ENCODE measurements around the gene AKAP8. TPM values are rescaled to one million over a fixed set of nuclear protein-coding genes. Genes with fewer than 3 reads are reported as not detected.
"Not testable (repeated sequence)": the region's sequence is repeated elsewhere in the genome, so short reads cannot be mapped to it uniquely, and the experiment has no call there.

Gene AKAP8
- total RNA-seq, 2 donors from 2014 or later, result 48.5 to 62.5 TPM

DNA sequence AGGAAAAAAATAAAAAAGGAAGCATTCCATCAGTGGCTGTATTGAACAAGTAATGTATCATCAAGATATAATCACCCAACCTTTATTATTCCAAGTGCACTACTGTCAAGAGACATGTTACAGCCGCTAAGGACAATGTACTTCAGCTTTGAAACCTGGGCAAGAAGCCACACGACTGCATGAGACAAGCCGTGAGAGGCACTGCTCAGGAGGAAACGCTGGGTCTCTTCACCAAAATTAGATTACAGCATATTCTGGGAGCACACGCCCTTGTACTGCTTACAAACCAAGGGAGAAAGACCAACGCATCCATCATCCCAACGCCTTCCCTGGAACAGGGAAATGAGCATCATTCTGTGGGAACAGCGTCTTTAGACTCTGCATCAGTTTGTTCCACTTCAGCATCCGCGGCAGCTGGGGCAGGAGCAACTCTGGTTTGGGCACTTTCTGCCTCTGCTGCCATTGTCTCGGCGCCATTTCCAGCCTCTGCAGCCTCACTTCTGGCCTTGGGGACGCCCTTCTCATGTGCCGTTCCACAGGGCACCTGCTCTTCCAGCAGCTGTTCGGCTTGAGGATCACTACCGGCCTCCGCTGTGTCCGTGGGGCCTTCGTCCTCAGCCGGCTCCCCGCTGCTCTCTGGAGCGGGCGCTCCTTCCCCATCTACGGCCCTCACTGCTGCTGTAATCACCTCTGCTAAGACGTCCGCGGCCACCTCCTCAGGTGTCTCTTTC, 24.9 kb downstream of the AKAP8 start:
- no peaks in the 10 kb centered on the region for H3K27me3 Mint-ChIP-seq
- H3K36me3 Mint-ChIP-seq (ENCODE audit: low read depth), result peaks cover 83% of the 10 kb centered on the region
- ATAC-seq (replicated peaks), result no peak
- no peaks in the 10 kb centered on the region for H3K4me1 Mint-ChIP-seq
- H3K4me3 Mint-ChIP-seq, result no peak overlapping the region
- no peak overlapping the region for H3K27ac Mint-ChIP-seq
- no peaks in the 10 kb centered on the region for H3K9me3 Mint-ChIP-seq

GRCh38 chr19:15353908-15354307, 25.7 kb downstream of the AKAP8 start:
- Mint-ChIP-seq H3K4me1 (no peaks in the 10 kb centered on the region), H3K27ac (no peak overlapping the region), H3K36me3 (ENCODE audit: low read depth) (peaks cover 75% of the 10 kb centered on the region), H3K27me3 (no peaks in the 10 kb centered on the region), H3K9me3 (no peaks in the 10 kb centered on the region), H3K4me3 (no peak overlapping the region)
- ATAC-seq (replicated peaks), result no peak

DNA sequence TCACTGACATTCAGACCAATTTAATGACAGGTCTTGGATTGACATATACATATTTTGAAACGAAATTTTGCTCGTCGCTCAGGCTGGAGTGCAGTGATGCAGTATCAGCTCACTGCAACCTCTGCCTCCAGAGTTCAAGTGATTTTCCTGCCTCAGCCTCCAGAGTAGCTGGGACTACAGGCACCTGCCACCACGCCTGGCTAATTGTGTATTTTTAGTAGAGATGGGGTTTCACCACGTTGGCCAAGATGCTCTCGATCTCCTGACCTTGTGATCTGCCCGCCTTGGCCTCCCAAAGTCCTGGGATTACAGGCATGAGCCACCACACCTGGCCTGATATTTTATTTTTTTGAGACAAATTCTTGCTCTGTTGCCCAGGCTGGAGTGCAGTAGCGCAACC, 27.1 kb downstream of the AKAP8 start:
- H3K4me1 Mint-ChIP-seq; H3K27ac Mint-ChIP-seq; H3K27me3 Mint-ChIP-seq; H3K4me3 Mint-ChIP-seq; H3K9me3 Mint-ChIP-seq; ATAC-seq (replicated peaks): not testable (repeated sequence)
- H3K36me3 Mint-ChIP-seq (ENCODE audit: low read depth), result peaks cover 61% of the 10 kb centered on the region

DNA sequence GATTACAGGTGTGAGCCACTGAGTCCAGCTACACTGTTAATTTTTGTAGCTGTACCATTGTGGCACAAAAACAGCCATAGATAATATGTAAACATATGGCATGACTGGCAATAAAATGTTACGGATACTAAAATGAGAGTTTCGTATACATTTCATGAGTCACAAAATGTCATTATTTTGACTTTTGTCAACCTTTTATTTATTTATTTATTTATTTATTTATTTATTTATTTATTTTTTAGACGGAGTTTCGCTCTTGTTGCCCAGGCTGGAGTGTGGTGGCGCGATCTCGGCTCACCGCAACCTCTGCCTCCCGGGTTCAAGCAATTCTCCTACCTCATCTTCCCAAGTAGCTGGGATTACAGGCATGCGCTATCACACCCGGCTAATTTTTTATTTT, 38.3 kb downstream of the AKAP8 start:
- H3K9me3 Mint-ChIP-seq; ATAC-seq (replicated peaks); H3K4me1 Mint-ChIP-seq; H3K27ac Mint-ChIP-seq; H3K4me3 Mint-ChIP-seq; H3K27me3 Mint-ChIP-seq: not testable (repeated sequence)
- peaks cover 43% of the 10 kb centered on the region for H3K36me3 Mint-ChIP-seq (ENCODE audit: low read depth)

DNA sequence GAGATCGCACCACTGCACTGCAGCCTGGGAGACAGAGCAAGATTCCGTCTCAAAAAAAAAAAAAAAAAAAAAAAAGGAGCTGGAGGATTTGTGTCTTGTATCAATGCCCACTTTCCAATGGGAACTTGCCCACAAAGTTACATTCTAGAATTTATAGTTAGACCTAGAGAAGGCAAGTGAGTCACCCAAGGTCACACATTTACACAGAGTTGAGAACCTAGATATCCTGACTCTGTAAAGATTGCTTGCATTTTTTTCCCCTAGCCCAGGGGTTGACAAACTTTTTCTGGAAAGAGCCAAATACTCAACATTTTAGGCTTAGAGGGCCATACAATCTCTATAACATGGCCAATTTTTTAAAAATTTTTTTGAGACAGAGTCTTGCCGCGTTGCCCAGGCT, 39.5 kb downstream of the AKAP8 start:
- Mint-ChIP-seq H3K36me3 (ENCODE audit: low read depth) (peaks cover 34% of the 10 kb centered on the region), H3K27ac (no peak overlapping the region), H3K4me3 (no peak overlapping the region), H3K27me3 (no peaks in the 10 kb centered on the region), H3K9me3 (no peaks in the 10 kb centered on the region), H3K4me1 (no peaks in the 10 kb centered on the region)
- no peak for ATAC-seq (replicated peaks)

DNA sequence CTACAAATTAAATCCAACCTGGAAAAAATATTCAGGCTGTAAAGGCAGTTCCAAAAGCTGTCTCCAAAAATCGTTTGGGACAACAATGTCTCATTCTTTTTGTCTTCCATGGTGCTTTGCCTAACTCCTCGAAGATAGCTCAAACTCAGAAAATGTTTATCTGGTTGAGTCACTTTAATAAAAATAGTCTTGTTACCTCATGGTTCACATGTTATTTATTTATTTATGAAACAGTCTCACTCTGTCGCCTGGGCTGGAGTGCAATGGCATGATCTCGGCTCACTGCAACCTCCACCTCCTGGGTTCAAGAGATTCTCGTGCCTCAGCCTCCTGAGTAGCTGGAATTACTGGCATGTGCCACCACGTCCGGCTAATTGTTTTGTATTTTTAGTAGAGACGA, 42.4 kb downstream of the AKAP8 start:
- H3K27me3 Mint-ChIP-seq, result no peaks in the 10 kb centered on the region
- peaks cover 26% of the 10 kb centered on the region for H3K36me3 Mint-ChIP-seq (ENCODE audit: low read depth)
- H3K9me3 Mint-ChIP-seq, result no peaks in the 10 kb centered on the region
- no peak overlapping the region for H3K4me3 Mint-ChIP-seq
- H3K27ac Mint-ChIP-seq, result no peak overlapping the region
- peaks cover 5% of the 10 kb centered on the region for H3K4me1 Mint-ChIP-seq
- ATAC-seq (replicated peaks), result no peak

DNA sequence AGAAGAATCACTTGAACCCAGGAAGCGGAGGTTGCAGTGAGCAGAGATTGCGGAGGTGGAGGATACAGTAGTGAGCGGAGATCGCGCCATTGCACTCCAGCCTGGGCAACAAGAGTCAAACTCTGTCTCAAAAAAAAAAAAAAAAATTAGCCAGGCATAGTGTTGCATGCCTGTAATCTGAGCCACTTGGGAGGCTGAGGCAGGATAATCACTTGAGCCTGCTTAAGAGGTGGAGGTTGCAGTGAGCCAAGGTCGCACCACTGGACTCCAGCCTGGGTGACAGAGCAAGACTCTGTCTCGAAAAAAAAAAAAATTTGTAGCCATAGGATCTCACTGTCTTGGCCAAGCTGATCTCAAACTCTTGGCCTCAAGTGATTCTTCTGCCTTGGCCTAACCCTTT, 43.6 kb downstream of the AKAP8 start:
- H3K4me3 Mint-ChIP-seq; H3K27me3 Mint-ChIP-seq; H3K27ac Mint-ChIP-seq; H3K9me3 Mint-ChIP-seq; ATAC-seq (replicated peaks); H3K4me1 Mint-ChIP-seq: not testable (repeated sequence)
- H3K36me3 Mint-ChIP-seq (ENCODE audit: low read depth), result peaks cover 30% of the 10 kb centered on the region

DNA sequence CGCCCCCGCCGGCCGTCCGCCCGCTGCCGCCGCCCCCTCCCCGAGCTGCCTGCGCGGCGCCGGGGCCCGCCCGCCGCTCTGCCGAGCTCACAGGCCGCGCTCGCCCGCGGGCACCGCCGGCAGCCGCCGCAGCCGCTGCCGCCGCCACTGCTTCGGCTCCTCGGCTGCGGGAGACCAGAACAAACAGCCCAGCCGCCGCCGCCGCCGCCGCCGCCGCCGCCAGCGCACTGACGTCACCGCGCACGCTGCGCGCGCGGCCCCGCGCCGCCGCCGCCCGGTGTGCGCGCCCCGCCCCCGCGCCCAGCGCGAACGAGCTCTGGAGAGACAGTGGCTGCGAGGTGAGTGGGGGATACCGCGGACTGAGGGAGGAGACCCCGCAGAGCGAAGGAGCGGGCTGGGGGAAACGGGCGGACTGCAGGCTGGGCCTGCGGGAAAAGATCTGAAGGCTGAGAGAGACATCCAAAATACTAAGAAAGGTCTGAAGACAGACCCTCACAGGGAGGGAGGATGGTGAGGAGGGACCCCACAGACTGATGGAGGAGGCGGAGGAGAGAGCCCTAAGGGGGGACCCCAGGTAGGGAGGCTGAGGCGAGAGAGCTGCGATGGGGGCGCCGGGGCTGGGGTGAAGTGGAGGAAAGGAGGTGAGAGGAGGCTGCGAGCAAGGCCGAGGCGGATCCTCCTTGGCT, 47.1 kb downstream of the AKAP8 start, which contains the start of gene BRD4:
Gene BRD4, minus strand, starts transcription at position 229 of the 686 bp plus-strand sequence. CDS start 59,440 bp downstream, outside the sequence.
- peaks cover 14% of the 10 kb centered on the region for H3K4me1 Mint-ChIP-seq
- no peaks in the 10 kb centered on the region for H3K27me3 Mint-ChIP-seq
- H3K4me3 Mint-ChIP-seq, result peak within 1 kb of the TSS; percentile 91
- peaks cover 51% of the 10 kb centered on the region for H3K36me3 Mint-ChIP-seq (ENCODE audit: low read depth)
- H3K9me3 Mint-ChIP-seq, result no peaks in the 10 kb centered on the region
- H3K27ac Mint-ChIP-seq, result peak within 1 kb of the TSS; percentile 98
- ATAC-seq (replicated peaks), result peak; percentile 73

- peaks cover 22% of the 10 kb centered on the region for H3K4me1 Mint-ChIP-seq
- no peaks in the 10 kb centered on the region for H3K27me3 Mint-ChIP-seq
- H3K9me3 Mint-ChIP-seq, result no peaks in the 10 kb centered on the region
- peak overlapping the region; percentile 82 for H3K4me3 Mint-ChIP-seq
- peak overlapping the region; percentile 94 for H3K27ac Mint-ChIP-seq
- peaks cover 46% of the 10 kb centered on the region for H3K36me3 Mint-ChIP-seq (ENCODE audit: low read depth)
- ATAC-seq (replicated peaks), result peak; percentile 54
Observed at GRCh38 chr19:15331419-15332310, 47.9 kb downstream of the AKAP8 start.

DNA sequence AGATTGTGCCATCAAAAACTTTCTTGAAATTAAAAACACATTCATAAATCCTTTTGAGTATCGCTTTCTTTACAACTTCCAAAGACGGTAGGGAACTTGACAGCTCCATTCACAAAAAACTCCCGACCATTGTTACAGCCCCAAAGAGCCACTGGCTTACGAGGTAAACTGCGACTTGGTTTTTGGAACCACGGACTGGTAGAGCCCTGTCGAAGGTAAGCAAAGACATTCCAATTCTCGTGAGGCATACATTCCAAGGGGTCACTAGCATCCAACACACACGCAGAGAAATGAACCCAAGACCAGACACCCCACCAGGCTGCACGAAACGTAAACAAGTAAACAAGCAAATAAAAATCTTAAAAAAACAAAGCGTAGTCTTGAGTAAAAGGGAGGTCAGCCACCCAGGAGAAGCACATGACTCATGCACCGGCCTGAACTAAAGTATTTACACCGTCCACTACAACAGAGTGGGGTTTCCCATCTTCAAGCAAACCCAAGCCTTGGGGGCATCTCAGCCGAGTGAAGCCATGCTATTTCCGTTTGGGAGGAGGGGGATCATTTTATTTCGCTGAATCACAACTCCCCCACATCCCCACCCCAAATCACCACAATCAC, 48.7 kb downstream of the AKAP8 start:
- Mint-ChIP-seq H3K27ac (peak overlapping the region; percentile 94), H3K4me1 (peaks cover 24% of the 10 kb centered on the region), H3K36me3 (ENCODE audit: low read depth) (peaks cover 39% of the 10 kb centered on the region), H3K4me3 (peak overlapping the region; percentile 82), H3K9me3 (no peaks in the 10 kb centered on the region), H3K27me3 (no peaks in the 10 kb centered on the region)
- peak; percentile 17 for ATAC-seq (replicated peaks)

- Mint-ChIP-seq H3K36me3 (ENCODE audit: low read depth) (peaks cover 49% of the 10 kb centered on the region), H3K27ac (no peak overlapping the region), H3K4me3 (peak overlapping the region; percentile 82), H3K27me3 (no peaks in the 10 kb centered on the region), H3K9me3 (no peaks in the 10 kb centered on the region), H3K4me1 (peaks cover 37% of the 10 kb centered on the region)
- no peak for ATAC-seq (replicated peaks)
Observed at GRCh38 chr19:15328312-15328711, 51.3 kb downstream of the AKAP8 start.

GRCh38 chr19:15324791-15325519, 54.6 kb downstream of the AKAP8 start:
- Mint-ChIP-seq H3K36me3 (ENCODE audit: low read depth) (peaks cover 33% of the 10 kb centered on the region), H3K4me1 (peaks cover 63% of the 10 kb centered on the region), H3K9me3 (no peaks in the 10 kb centered on the region), H3K27ac (peak overlapping the region; percentile 28), H3K4me3 (peak overlapping the region; percentile 61), H3K27me3 (no peaks in the 10 kb centered on the region)
- peak; percentile 18 for ATAC-seq (replicated peaks)

DNA sequence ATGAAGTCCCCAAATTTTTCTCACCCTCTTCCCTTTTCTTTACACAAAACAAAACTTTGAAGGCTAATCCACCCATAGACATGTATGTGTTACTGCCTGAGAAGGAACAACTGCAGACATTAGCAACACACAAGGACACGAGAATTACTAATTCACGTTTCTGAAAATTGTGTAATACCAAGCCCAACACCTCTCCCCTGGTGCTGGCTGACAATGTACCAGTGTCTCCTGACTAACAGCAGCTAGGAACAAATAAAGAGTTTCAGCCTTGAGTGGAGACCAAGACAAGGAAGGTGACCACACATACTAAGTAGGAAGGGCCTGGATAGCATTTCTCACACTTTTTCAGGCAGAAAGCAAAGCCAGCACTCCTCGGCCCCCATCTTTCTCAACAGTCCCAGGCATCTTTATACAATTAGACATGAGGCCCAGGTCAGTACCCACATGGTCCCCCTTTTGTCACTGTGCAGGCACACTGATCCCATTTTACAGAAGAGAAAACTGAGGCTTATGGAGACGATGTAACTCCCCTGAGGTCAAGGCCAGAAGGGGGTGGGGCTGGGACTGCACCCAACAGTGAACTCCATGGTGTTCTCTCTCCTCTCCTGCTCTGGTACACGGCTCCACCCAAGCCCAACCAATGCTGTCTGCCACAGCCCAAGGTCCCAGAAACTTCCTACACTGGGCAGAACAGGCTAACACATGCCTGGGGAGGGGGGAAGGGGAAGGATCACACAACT, 55.9 kb downstream of the AKAP8 start:
- Mint-ChIP-seq H3K4me1 (peaks cover 63% of the 10 kb centered on the region), H3K4me3 (peak overlapping the region; percentile 61), H3K9me3 (no peaks in the 10 kb centered on the region), H3K27ac (peak overlapping the region; percentile 80), H3K27me3 (no peaks in the 10 kb centered on the region), H3K36me3 (ENCODE audit: low read depth) (peaks cover 20% of the 10 kb centered on the region)
- peak; percentile 74 for ATAC-seq (replicated peaks)

Measured in activated T-helper 17 cell treated with anti-CD3 and anti-CD28 coated beads, Interleukin-2, amount 50 U/mL, for 72 hours (primary cell).